HCT116 (cell line): ENCODE measurements around the gene CCL18. TPM values are rescaled to one million over a fixed set of nuclear protein-coding genes. Genes with fewer than 3 reads are reported as not detected.
"Not testable (repeated sequence)": the region's sequence is repeated elsewhere in the genome, so short reads cannot be mapped to it uniquely, and the experiment has no call there.

ENCODE experiments used
- ATAC-seq: fragments of 200-7000 bp; cut with Tn5 transposase; 2 replicates; pipeline ENCODE4 v1.9.1; 2020; ENCODE audit warnings: mild to moderate bottlenecking, moderate library complexity
- BruUV-seq: library from RNA; stranded (reverse); fragments of 400-500 nt; replicated peaks from 2 replicates; lab custom pipeline; 2021; lab: Mats Ljungman, UMichigan
- CTCF ChIA-PET: fragments of 300-600 bp; sonication (Branson Sonifier 250); formaldehyde crosslinking; loops from one replicate; lab custom pipeline; 2021; ENCODE audit warnings: antibody characterized with exemption; lab: Charles Lee
- POLR2A ChIA-PET: fragments of 300-600, 350-600 bp; sonication (Branson Sonifier 250); formaldehyde crosslinking; loops from one replicate; lab custom pipeline; 2021; ENCODE audit warnings: antibody characterized with exemption; lab: Charles Lee
- RAD21 ChIA-PET, 2 experiments: fragments of 300-600 bp; sonication (Branson Sonifier 250); formaldehyde crosslinking; loops; one replicate each; lab custom pipeline; 2023; ENCODE audit warnings: low total read pairs in 2 of 2; ENCODE audit not compliant: uncharacterized antibody in 2 of 2, unreplicated experiment in 2 of 2, low non-redundant PET in 1 of 2; lab: Charles Lee
- DNase-seq: peaks from one replicate; pipeline ENCODE4 v3.0.0-alpha.2; 2010; ENCODE audit warnings: low read depth, low spot score
- H2AFZ ChIP-seq: fragments of 200-600 bp; shearing (Covaris generic), sonication (generic); 2 replicates; pipeline ENCODE4 v1.6.1; 2017; ENCODE audit warnings: low read depth, mixed run types, mixed read lengths, antibody characterized with exemption, low read length; ENCODE audit not compliant: poor library complexity, severe bottlenecking
- H3K27ac ChIP-seq: 2 replicates; pipeline ENCODE4 v1.5.1; 2012; ENCODE audit warnings: low read depth, low read length
- H3K27me3 ChIP-seq: fragments of 200-600 bp; sonication (generic); 2 replicates; pipeline ENCODE4 v1.6.1; 2016; ENCODE audit warnings: mixed run types, low read length, mixed read lengths; ENCODE audit not compliant: insufficient read depth
- H3K36me3 ChIP-seq, 2 experiments: fragments of 200-500 bp in 1 of 2; fragments of 200-600 bp in 1 of 2; sonication (Bioruptor generic) in 1 of 2; sonication (generic) in 1 of 2; 2 replicates each; pipeline versions ENCODE4 v1.5.1 to v1.6.1; 2014 to 2016; ENCODE audit warnings: low read length in 2 of 2, inconsistent platforms in 1 of 2, mixed read lengths in 1 of 2, mixed run types in 1 of 2; ENCODE audit not compliant: insufficient read depth in 2 of 2, control insufficient read depth in 1 of 2
- H3K4me1 ChIP-seq, 2 experiments: fragments of 200-600 bp in 1 of 2; sonication (generic) in 1 of 2; 2 replicates each; pipeline versions ENCODE4 v1.5.1 to v1.6.1; 2012 to 2017; ENCODE audit warnings: low read length in 2 of 2, inconsistent platforms in 1 of 2, mild to moderate bottlenecking in 1 of 2, mixed read lengths in 1 of 2, mixed run types in 1 of 2, moderate library complexity in 1 of 2; ENCODE audit not compliant: insufficient read depth in 2 of 2, control insufficient read depth in 1 of 2
- H3K4me2 ChIP-seq: fragments of 200-600 bp; sonication (generic); 2 replicates; pipeline ENCODE4 v1.6.1; 2017; ENCODE audit warnings: mixed run types, low read length, mixed read lengths
- H3K4me3 ChIP-seq, 2 experiments: fragments of 200-600 bp in 1 of 2; sonication (generic) in 1 of 2; replicated peaks in 1 of 2; 2 replicates each; pipeline ENCODE4 v1.5.1; 2011 to 2016; ENCODE audit warnings: low read length in 2 of 2, control low read depth in 1 of 2, low read depth in 1 of 2, mild to moderate bottlenecking in 1 of 2, mixed read lengths in 1 of 2, mixed run types in 1 of 2
- H3K79me2 ChIP-seq: fragments of 200-600 bp; sonication (generic); 2 replicates; pipeline ENCODE4 v1.6.1; 2017; ENCODE audit warnings: mild to moderate bottlenecking, mixed run types, low read length, moderate library complexity, mixed read lengths; ENCODE audit not compliant: insufficient read depth
- H3K9ac ChIP-seq: fragments of 200-600 bp; sonication (generic); 2 replicates; pipeline ENCODE4 v1.6.1; 2016; ENCODE audit warnings: low read length, mixed read lengths
- H3K9me2 ChIP-seq: fragments of 200-600 bp; sonication (generic), shearing (Covaris generic); 2 replicates; pipeline ENCODE4 v1.6.1; 2017; ENCODE audit warnings: mixed run types, mild to moderate bottlenecking, moderate library complexity; ENCODE audit not compliant: insufficient read depth
- H3K9me3 ChIP-seq, 2 experiments: fragments of 200-500 bp in 1 of 2; fragments of 200-600 bp in 1 of 2; sonication (Bioruptor generic) in 1 of 2; sonication (generic) in 1 of 2; 2 replicates each; pipeline ENCODE4 v1.6.1; 2014 to 2017; ENCODE audit warnings: low read length in 2 of 2, mixed read lengths in 2 of 2, inconsistent platforms in 1 of 2, low read depth in 1 of 2, mild to moderate bottlenecking in 1 of 2, mixed run types in 1 of 2, moderate library complexity in 1 of 2; ENCODE audit not compliant: control insufficient read depth in 1 of 2, insufficient read depth in 1 of 2
- H4K20me1 ChIP-seq: fragments of 200-600 bp; sonication (generic), shearing (Covaris generic); 2 replicates; pipeline ENCODE4 v1.6.1; 2017; ENCODE audit warnings: mixed run types, mild to moderate bottlenecking, moderate library complexity; ENCODE audit not compliant: insufficient read depth
- ATF3 ChIP-seq: IDR thresholded peaks from 2 replicates; pipeline ENCODE4 v1.6.1; 2012
- CEBPB ChIP-seq: IDR thresholded peaks from 2 replicates; pipeline ENCODE4 v1.6.1; 2012; ENCODE audit warnings: low read depth
- CTCF ChIP-seq, 3 experiments: fragments of 200-600 bp in 1 of 3; sonication (generic) in 1 of 3; IDR thresholded peaks in 2 of 3; conservative IDR thresholded peaks in 1 of 3; 2 replicates each; pipeline ENCODE4 v1.5.1; 2012 to 2017; ENCODE audit warnings: low read depth in 2 of 3, low read length in 2 of 3, antibody characterized with exemption in 1 of 3, borderline replicate concordance in 1 of 3, control low read depth in 1 of 3, mild to moderate bottlenecking in 1 of 3, mixed read lengths in 1 of 3, mixed run types in 1 of 3, moderate library complexity in 1 of 3; ENCODE audit not compliant: insufficient read depth in 1 of 3
- EGR1 ChIP-seq: IDR thresholded peaks from 2 replicates; pipeline ENCODE4 v1.6.1; 2012; ENCODE audit warnings: low read depth
- JUND ChIP-seq: IDR thresholded peaks from 2 replicates; pipeline ENCODE4 v1.6.1; 2012
- POLR2A ChIP-seq: IDR thresholded peaks from 2 replicates; pipeline ENCODE4 v1.7.0; 2011; ENCODE audit warnings: borderline replicate concordance; ENCODE audit not compliant: insufficient read depth, insufficient read length; ENCODE audit errors: extremely low read depth
- POLR2AphosphoS5 ChIP-seq: IDR thresholded peaks from 2 replicates; pipeline ENCODE4 v1.6.1; 2011; ENCODE audit warnings: mild to moderate bottlenecking, low read depth, low read length, moderate library complexity
- REST ChIP-seq: IDR thresholded peaks from 2 replicates; pipeline ENCODE4 v1.6.1; 2012; ENCODE audit warnings: low read depth
- SP1 ChIP-seq: IDR thresholded peaks from 2 replicates; pipeline ENCODE4 v1.6.1; 2012; ENCODE audit warnings: low read depth
- TCF7L2 ChIP-seq: IDR thresholded peaks from 2 replicates; pipeline ENCODE4 v1.7.0; 2011; ENCODE audit warnings: borderline replicate concordance, inconsistent platforms; ENCODE audit not compliant: insufficient read depth, insufficient read length; ENCODE audit errors: extremely low read depth
- YY1 ChIP-seq: IDR thresholded peaks from 2 replicates; pipeline ENCODE4 v1.6.1; 2011; ENCODE audit warnings: low read length, low read depth, moderate library complexity, mild to moderate bottlenecking; ENCODE audit not compliant: insufficient replicate concordance; ENCODE audit errors: extremely low read depth
- ZFX ChIP-seq: fragments of 450-650 bp; IDR thresholded peaks from 2 replicates; pipeline ENCODE4 v1.6.1; 2017
- ZNF274 ChIP-seq: fragments of 200-500 bp; sonication (Bioruptor generic); IDR thresholded peaks from 2 replicates; pipeline ENCODE4 v1.6.1; 2014; ENCODE audit warnings: mild to moderate bottlenecking, low read depth, low read length, inconsistent platforms
- intact Hi-C: fragments of 100-400 bp; cut with micrococcal nuclease; formaldehyde crosslinking; loops from 2 replicates; pipeline ENCODE4 v1.10.0; 2022
- total RNA-seq: library from RNA; stranded (reverse); gene quantifications from one replicate; pipeline ENCODE4 v1.2.1, GENCODE V29; 2021; ENCODE audit not compliant: unreplicated experiment

The CCL18 gene
- total RNA-seq, 1 experiment from 2014 or later: not detected

GRCh38 chr17:36074365-36074764, 10.3 kb downstream of the CCL18 start:
- CTCF ChIA-PET: interaction anchor here (3.2 kb wide), 1 partner anchor 98 kb away, joined by 18 read pairs; no protein-coding TSS in a partner anchor
- no TSS peak for BruUV-seq
- Histone ChIP-seq H3K27me3 (no peaks in the 10 kb centered on the region), H3K79me2 (no peaks in the 10 kb centered on the region), H3K9ac (no peak overlapping the region), H3K4me1 (no peaks in the 10 kb centered on the region), H3K9me2 (peaks cover 3% of the 10 kb centered on the region; the same call in 1 of the 2 replicates), H3K4me3 (no peak overlapping the region), H3K9me3 (no peaks in the 10 kb centered on the region), H4K20me1 (no peaks in the 10 kb centered on the region), H3K4me2 (no peak overlapping the region), H2AFZ (no peak overlapping the region), H3K36me3 (no peaks in the 10 kb centered on the region), H3K27ac (no peak overlapping the region)
- DNase-seq: no peak
- RAD21 ChIA-PET: no interaction called here
- no peak for ATAC-seq
- POLR2A ChIA-PET: no interaction called here
- intact Hi-C loops: no loop called here
- TF ChIP-seq REST (no peak), POLR2AphosphoS5 (no peak), CTCF (IDR thresholded peaks at IDR 0.05 in 2 of 3, conservative IDR thresholded peaks at IDR 0.05 in 1 of 3; ENCODE audit: borderline replicate concordance in 1 of 3, insufficient read depth in 1 of 3, low read depth in 2 of 3, low read length in 2 of 3) (no peak), ZFX (no peak), CEBPB (no peak), TCF7L2 (no peak), ZNF274 (no peak), SP1 (no peak), POLR2A (no peak), EGR1 (no peak), ATF3 (no peak), JUND (no peak), YY1 (no peak)

GRCh38 chr17:36081681-36082471, 17.8 kb downstream of the CCL18 start:
- H4K20me1 ChIP-seq, H3K79me2 ChIP-seq, H3K4me3 ChIP-seq, POLR2A ChIA-PET, RAD21 ChIA-PET, BruUV-seq, H3K27me3 ChIP-seq, H3K36me3 ChIP-seq, H3K4me2 ChIP-seq, DNase-seq, H3K9me2 ChIP-seq, H2AFZ ChIP-seq, intact Hi-C loops, H3K9me3 ChIP-seq, ATAC-seq, H3K27ac ChIP-seq, H3K9ac ChIP-seq, H3K4me1 ChIP-seq: not testable (repeated sequence)
- CTCF ChIA-PET: interaction anchor here (0.6 to 1.3 kb wide), 2 partner anchors 67 to 100 kb away, joined by 3 read pairs; no protein-coding TSS in a partner anchor
